HG03135 (cell line): ENCODE data around the gene KIAA0232.

Source experiments
- ATAC-seq: cut with Tn5 transposase; IDR thresholded peaks from one replicate; pipeline ENCODE4 v1.9.1; 2021; ENCODE audit warnings: mild to moderate bottlenecking, moderate library complexity; ENCODE audit not compliant: unreplicated experiment

The KIAA0232 gene

GRCh38 chr4:6847178-6847577 lies 64.7 kb downstream of the KIAA0232 start:
- ATAC-seq = no peak

- no peak for ATAC-seq
These were observed 66.3 kb downstream of the KIAA0232 start for GRCh38 chr4:6848717-6849305.

- no peak for ATAC-seq
These were observed 67.2 kb downstream of the KIAA0232 start for GRCh38 chr4:6849691-6850090.

GRCh38 chr4:6851431-6851830 lies 68.9 kb downstream of the KIAA0232 start:
- no peak for ATAC-seq

- ATAC-seq = no peak
These were observed 69.4 kb downstream of the KIAA0232 start for GRCh38 chr4:6851962-6852361.

DNA sequence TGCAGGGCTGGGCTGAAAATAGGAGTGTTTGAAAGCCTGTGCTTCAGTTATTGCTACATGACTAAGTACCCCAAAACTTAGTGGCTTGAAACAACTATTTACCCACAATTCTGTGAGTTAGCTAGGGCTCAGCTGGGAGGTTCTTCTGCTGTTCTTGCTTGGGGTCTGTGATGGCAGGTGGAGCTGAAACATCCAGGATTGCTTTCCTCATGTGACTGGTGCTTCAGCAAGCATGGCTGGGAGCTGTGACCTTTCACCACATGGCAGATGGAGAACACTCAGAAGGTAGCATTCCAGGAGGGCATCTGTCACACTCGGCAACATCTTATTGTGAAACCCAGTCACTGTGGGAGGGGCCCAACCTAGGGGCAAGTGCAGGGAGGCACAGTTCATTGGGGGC lies 70.1 kb downstream of the KIAA0232 start:
- ATAC-seq = no peak

DNA sequence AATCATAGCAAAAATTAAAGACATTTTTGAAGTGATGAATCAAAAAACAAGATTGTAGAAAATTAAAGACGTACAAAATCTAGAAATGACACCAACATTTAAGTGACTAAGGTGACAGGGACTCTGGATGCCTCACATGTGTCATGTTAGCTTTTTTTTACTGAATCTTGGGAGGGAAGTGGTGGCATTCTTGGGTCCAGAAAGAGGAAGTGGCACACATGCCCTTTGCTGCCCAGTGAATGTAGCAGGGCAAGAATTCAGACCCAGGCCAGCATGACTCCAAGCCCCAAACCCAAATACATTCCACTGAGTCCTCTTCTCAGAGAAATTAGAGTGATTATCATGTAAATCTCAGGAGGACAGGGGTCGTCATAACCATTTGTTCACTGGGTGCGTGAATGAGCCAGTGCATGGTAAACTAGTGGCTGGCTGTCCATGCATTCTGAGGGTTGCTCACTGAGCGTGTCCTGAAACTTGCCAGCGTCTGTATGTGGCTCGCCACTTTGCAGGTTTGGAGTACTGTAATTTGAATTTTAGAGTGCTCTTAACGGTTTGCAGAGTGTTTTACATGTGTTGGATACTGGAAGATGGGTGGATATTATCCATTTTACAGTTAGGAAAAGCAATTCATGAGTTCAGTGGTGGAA lies 71.7 kb downstream of the KIAA0232 start:
- no peak for ATAC-seq

- ATAC-seq = peak; percentile 85
These were observed 73.3 kb downstream of the KIAA0232 start for GRCh38 chr4:6855692-6856297.

DNA sequence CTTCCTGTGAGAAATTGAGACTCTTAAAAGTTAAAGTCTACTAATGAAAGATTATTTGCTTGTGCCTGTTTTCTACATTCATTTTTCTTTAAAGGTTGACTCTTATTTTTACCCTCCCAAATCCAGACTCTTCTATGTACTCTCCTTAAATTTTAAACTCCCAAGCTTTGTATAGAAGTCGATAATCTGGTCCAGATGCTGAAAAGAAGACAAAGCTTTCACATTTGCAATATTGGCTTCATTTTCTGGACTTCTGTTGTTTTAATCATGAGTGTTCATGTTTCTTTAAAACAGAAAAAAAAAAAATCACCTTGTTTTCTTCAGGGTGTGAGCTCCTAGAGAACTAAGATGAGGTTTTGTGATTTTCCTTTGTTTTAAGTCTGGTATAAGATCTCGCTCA lies 73.9 kb downstream of the KIAA0232 start:
- no peak for ATAC-seq

GRCh38 chr4:6857009-6857882 lies 74.7 kb downstream of the KIAA0232 start:
- no peak for ATAC-seq

DNA sequence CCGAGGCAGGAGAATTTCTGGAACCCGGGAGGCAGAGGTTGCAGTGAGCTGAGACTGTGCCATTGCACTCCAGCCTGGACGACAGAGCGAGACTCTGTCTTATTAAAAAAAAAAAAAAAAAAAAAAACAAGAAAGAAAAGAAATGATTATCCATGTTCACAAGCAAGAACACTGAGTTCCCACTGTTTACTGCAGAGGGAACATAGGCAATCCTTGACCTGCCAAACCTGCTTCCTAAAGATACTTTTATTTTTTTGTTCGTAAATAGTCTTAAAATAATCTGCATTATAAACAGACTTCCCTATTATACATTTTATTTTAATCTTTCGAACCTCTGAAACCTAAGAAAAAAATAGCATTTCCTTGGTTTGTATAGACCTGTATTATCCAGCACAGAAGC lies 76.5 kb downstream of the KIAA0232 start:
- ATAC-seq = no peak

GRCh38 chr4:6859543-6859942 lies 77.0 kb downstream of the KIAA0232 start:
- no peak for ATAC-seq

- ATAC-seq = no peak
These were observed 85.9 kb downstream of the KIAA0232 start for GRCh38 chr4:6868386-6868785.

- no peak for ATAC-seq
These were observed 87.4 kb downstream of the KIAA0232 start for GRCh38 chr4:6869944-6870343.

DNA sequence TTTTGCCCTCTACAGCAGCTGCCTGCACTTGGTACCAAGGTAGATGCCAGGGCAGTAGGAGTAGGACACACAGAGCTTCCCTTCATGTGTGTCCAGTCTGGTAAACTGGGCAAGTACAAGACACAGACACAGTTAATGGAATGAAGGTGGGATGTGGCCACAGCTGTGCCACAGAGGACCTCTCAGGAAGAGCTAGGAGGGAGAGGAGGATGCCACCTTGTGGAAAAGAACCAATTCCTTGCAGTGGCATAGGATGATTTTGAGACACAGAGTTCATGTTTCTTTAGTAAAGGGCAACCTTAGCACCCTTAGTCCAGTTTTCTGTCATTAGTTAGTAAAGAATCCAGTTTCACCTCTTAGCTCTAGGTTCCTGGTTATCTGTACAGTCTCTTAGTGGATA lies 90.8 kb downstream of the KIAA0232 start:
- ATAC-seq = no peak

DNA sequence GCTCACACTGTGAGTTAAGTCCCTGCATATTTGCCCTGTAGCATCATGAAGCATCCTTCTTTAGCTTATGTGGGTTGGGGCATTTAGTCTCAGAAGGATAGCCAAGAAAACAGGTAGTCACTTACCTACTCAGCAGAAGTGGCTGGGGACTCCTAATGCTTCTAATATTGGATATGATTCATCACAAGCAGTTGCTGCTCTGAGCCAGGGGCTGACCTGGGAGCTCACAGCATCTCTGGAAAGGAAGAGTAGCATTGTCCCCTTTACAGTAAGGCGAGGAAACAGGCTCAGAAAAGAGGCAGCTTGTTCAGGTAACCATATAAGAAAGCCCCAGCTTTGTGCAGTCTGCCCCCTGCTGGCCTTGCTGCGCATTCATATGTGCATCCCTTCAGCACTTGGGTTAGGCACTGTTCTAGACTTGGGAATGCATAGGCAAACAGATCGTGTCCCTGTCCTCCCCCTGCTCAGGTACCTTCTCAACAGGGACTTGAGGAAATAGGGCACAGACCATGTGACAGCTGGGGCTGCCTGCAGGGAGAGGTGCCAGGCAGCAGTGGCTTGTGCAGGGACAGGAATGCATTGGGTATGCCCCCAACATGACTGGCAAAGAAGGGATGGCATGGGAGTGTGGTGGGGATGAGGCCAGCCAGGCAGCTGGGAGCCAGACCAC lies 91.4 kb downstream of the KIAA0232 start:
- peak; percentile 66 for ATAC-seq

DNA sequence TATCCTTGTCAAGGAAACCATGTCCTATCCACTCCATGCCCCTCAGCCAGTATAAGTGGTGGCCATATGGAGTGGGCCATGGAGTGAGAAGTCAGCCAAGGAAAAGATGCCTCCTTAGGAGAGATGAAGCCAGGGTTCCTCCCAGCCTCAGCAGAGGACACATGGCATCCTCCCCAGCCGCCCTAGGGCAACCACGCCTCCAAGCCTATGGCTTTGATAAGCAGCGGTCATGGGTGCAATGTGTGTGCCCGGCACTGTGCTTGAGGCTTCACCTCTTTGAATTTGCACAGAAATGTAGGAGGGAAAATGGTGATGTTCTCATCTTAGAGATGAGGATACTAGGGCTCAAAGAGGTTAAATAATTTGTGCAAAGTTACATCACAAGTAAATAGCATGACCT lies 92.5 kb downstream of the KIAA0232 start:
- no peak for ATAC-seq

DNA sequence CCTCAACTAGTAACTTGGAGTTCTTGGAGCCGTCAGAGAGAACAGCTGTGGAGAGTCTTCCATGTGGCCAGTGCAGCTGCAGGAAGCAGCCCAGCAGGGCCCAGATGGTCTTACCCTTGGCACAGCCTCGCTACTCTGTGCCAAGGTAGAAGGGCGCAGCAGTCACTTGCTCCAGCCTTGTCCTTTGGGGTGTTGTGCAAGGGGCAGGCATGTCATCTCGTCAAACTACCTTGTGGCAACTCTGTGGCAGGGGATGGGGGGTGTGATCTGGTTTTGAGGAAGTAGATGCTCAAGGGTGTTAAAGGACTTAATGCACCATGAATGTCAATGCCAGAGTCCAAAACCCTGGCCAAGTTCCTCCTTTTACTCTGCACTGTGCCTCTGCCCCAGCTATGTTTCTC lies 92.9 kb downstream of the KIAA0232 start:
- ATAC-seq = no peak

DNA sequence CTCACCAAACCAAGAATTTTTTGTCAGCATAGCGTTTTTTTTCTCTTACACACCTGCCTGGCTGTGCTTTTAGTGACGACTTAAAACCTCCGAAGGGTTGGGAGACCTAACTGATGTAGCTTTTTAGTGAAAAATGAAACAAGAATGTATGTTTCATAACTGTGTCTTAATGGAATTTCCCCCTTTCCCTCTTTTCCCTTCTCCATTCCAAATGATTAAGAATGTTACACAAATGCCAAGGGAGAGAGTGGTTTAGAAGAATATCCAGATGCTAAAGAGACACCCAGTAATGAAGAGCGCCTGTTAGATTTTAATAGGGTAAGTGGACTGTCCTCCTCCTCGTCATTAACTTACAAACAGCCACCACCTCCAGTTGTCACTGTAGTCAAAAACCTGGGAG lies 93.9 kb downstream of the KIAA0232 start:
- no peak for ATAC-seq

- no peak for ATAC-seq
These were observed 94.5 kb downstream of the KIAA0232 start for GRCh38 chr4:6877067-6877466.

DNA sequence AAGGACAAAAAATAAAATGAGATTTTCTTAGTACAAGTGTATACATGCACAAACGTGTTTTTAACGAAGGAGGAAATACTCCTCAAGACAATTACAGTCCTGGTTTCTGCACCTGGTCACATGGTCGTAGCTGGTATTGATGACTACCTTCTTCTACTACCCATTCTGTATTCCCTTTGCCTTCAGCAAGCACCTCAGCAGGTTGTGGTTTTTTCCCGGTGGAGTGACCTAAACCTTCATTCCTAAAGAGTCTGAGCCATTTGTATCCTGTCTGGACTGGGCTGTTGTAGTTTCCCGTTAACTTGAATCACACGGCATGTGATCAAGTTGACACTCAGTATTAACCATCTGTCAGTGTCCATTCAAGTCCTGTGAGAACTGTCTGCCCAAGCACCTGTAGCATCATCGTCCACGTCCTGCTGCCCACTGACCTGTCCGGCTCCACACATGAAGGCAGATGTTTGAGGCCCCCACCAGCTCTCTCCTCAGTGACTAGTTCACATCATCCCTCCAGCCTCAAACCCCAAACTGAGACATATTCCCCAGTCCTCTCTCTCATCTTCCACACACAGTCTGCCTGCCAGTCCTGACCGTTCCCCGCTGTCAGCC lies 96.0 kb downstream of the KIAA0232 start:
- ATAC-seq = no peak
